ENCODE data around the gene CASP8. TPM values are rescaled to one million over a fixed set of nuclear protein-coding genes. Genes with fewer than 3 reads are reported as not detected.

CASP8 gene
- total and polyA plus RNA-seq, 2 of the 13 experiments (the other 11 are each of a cell fraction or from before 2014, with no cell fraction given) = 25.0 to 52.8 TPM

- TF ChIP-seq NFAT5 (CRISPR knock-in tag; IDR thresholded peaks at IDR 0.05) (no peak), AFF4 (CRISPR knock-in tag; IDR thresholded peaks at IDR 0.05) (no peak), BHLHE40 (IDR thresholded peaks at IDR 0.05; ENCODE audit: low read length) (peak; percentile 41; the same call in 1 of the 2 replicates), ZNF451 (CRISPR knock-in tag; IDR thresholded peaks at IDR 0.05) (peak; percentile 60; the same call in 1 of the 2 replicates), NRL (CRISPR knock-in tag; IDR thresholded peaks at IDR 0.05; ENCODE audit: borderline replicate concordance) (peak; percentile 87; the same call in 1 of the 2 replicates), NFYB (CRISPR knock-in tag; IDR thresholded peaks at IDR 0.05) (no peak), ERF (CRISPR knock-in tag; IDR thresholded peaks at IDR 0.05) (0 out of 2 replicates have a peak, but pooled peaks have one; percentile 75), MEIS2 (CRISPR knock-in tag; IDR thresholded peaks at IDR 0.05) (no peak; the same call in 1 of the 2 replicates), ZFP91 (CRISPR knock-in tag; IDR thresholded peaks at IDR 0.05; ENCODE audit: borderline replicate concordance) (peak; percentile 80), STAT6 (CRISPR knock-in tag; IDR thresholded peaks at IDR 0.05; ENCODE audit: borderline replicate concordance) (0 out of 2 replicates have a peak, but pooled peaks have one; percentile 36), NR2F2 (IDR thresholded peaks at IDR 0.05; ENCODE audit: borderline replicate concordance, low read depth) (no peak), ZNF207 (IDR thresholded peaks at IDR 0.05; ENCODE audit: borderline replicate concordance) (no peak), ZNF788 (CRISPR knock-in tag; IDR thresholded peaks at IDR 0.05; ENCODE audit: borderline replicate concordance) (peak; percentile 88; the same call in 1 of the 2 replicates), SMAD9 (CRISPR knock-in tag; IDR thresholded peaks at IDR 0.05) (peak; percentile 83; the same call in 1 of the 2 replicates), ETV5 (CRISPR knock-in tag; IDR thresholded peaks at IDR 0.05; ENCODE audit: borderline replicate concordance) (peak; percentile 86; the same call in 1 of the 2 replicates)
Measured at GRCh38 chr2:201231781-201232466, 28.4 kb upstream of the CASP8 start (continued).

Data from HepG2 (cell line).